H9 (cell line): Measurements from ENCODE around the gene DDX28. TPM values are rescaled to one million over a fixed set of nuclear protein-coding genes. Genes with fewer than 3 reads are reported as not detected.

Source experiments
- DNase-seq: peaks from one replicate; pipeline ENCODE4 v3.0.0-alpha.2; 2017
- H2AFZ ChIP-seq: one replicate; pipeline ENCODE4 v1.6.1; 2013; ENCODE audit warnings: mild to moderate bottlenecking, low read length, control low read depth, moderate library complexity
- H2AK5ac ChIP-seq: 2 replicates; pipeline ENCODE4 v1.6.1; 2013; ENCODE audit warnings: low read length, control low read depth, mixed read lengths; ENCODE audit not compliant: insufficient read length
- H2BK120ac ChIP-seq: one replicate; pipeline ENCODE4 v1.6.1; 2013; ENCODE audit warnings: low read depth, mild to moderate bottlenecking, low read length, control low read depth, inconsistent platforms; ENCODE audit not compliant: poor library complexity, severe bottlenecking
- H2BK12ac ChIP-seq: 2 replicates; pipeline ENCODE4 v1.6.1; 2013; ENCODE audit warnings: low read length, control low read depth, mixed read lengths, low read depth; ENCODE audit not compliant: insufficient read length
- H2BK15ac ChIP-seq: 2 replicates; pipeline ENCODE4 v1.6.1; 2013; ENCODE audit warnings: low read depth, low read length, control low read depth
- H2BK20ac ChIP-seq: one replicate; pipeline ENCODE4 v1.6.1; 2013; ENCODE audit warnings: low read depth, mild to moderate bottlenecking, low read length, control low read depth, inconsistent platforms; ENCODE audit not compliant: poor library complexity, severe bottlenecking
- H2BK5ac ChIP-seq: 2 replicates; pipeline ENCODE4 v1.6.1; 2013; ENCODE audit warnings: low read length, control low read depth, mixed read lengths; ENCODE audit not compliant: insufficient read length
- H3K14ac ChIP-seq: 2 replicates; pipeline ENCODE4 v1.6.1; 2013; ENCODE audit warnings: low read length, control low read depth; ENCODE audit not compliant: insufficient read depth
- H3K18ac ChIP-seq: 2 replicates; pipeline ENCODE4 v1.6.1; 2013; ENCODE audit warnings: low read depth, mild to moderate bottlenecking, mixed read lengths, low read length, control low read depth; ENCODE audit not compliant: insufficient read length
- H3K23ac ChIP-seq: 2 replicates; pipeline ENCODE4 v1.6.1; 2013; ENCODE audit warnings: low read length, control low read depth, mixed read lengths, low read depth; ENCODE audit not compliant: insufficient read length
- H3K23me2 ChIP-seq: 2 replicates; pipeline ENCODE4 v1.6.1; 2013; ENCODE audit warnings: low read depth, mild to moderate bottlenecking, mixed read lengths, low read length, control low read depth; ENCODE audit not compliant: insufficient read length, poor library complexity, severe bottlenecking
- H3K27ac ChIP-seq: 2 replicates; pipeline ENCODE4 v1.5.1; 2013; ENCODE audit warnings: low read length, control low read depth, mixed read lengths, low read depth; ENCODE audit not compliant: insufficient read length
- H3K27me3 ChIP-seq: 2 replicates; pipeline ENCODE4 v1.6.1; 2013; ENCODE audit warnings: low read length, control low read depth, inconsistent platforms; ENCODE audit not compliant: insufficient read depth
- H3K4ac ChIP-seq: 2 replicates; pipeline ENCODE4 v1.6.1; 2013; ENCODE audit warnings: low read depth, mild to moderate bottlenecking, control low read depth, inconsistent platforms, low read length, moderate library complexity
- H3K4me1 ChIP-seq: 2 replicates; pipeline ENCODE4 v1.6.1; 2013; ENCODE audit warnings: low read length, control low read depth, inconsistent platforms; ENCODE audit not compliant: insufficient read depth
- H3K4me2 ChIP-seq: 2 replicates; pipeline ENCODE4 v1.6.1; 2013; ENCODE audit warnings: low read length, control low read depth, mixed read lengths; ENCODE audit not compliant: insufficient read length, insufficient read depth
- H3K56ac ChIP-seq: 2 replicates; pipeline ENCODE4 v1.6.1; 2013; ENCODE audit warnings: low read depth, mild to moderate bottlenecking, mixed read lengths, low read length, control low read depth; ENCODE audit not compliant: insufficient read length
- H3K79me1 ChIP-seq: 2 replicates; pipeline ENCODE4 v1.6.1; 2013; ENCODE audit warnings: low read depth, mild to moderate bottlenecking, moderate library complexity, low read length, control low read depth, inconsistent platforms; ENCODE audit not compliant: insufficient read depth, poor library complexity, severe bottlenecking
- H3K79me2 ChIP-seq: 2 replicates; pipeline ENCODE4 v1.6.1; 2013; ENCODE audit warnings: low read length, control low read depth, inconsistent platforms; ENCODE audit not compliant: insufficient read depth
- H3K9ac ChIP-seq: 2 replicates; pipeline ENCODE4 v1.6.1; 2013; ENCODE audit warnings: low read length, control low read depth, mixed read lengths; ENCODE audit not compliant: insufficient read length; ENCODE audit errors: extremely low read depth
- H3K9me3 ChIP-seq: one replicate; pipeline ENCODE4 v1.6.1; 2013; ENCODE audit warnings: low read depth, low read length, inconsistent platforms; ENCODE audit not compliant: control insufficient read depth
- H3T11ph ChIP-seq: one replicate; pipeline ENCODE4 v1.6.1; 2013; ENCODE audit warnings: mild to moderate bottlenecking, low read length, control low read depth, inconsistent platforms
- H4K20me1 ChIP-seq: one replicate; pipeline ENCODE4 v1.6.1; 2013; ENCODE audit not compliant: control insufficient read depth, insufficient read length, insufficient read depth
- H4K5ac ChIP-seq: 2 replicates; pipeline ENCODE4 v1.6.1; 2013; ENCODE audit warnings: low read depth, mild to moderate bottlenecking, mixed read lengths, low read length, control low read depth; ENCODE audit not compliant: insufficient read length
- H4K8ac ChIP-seq: replicated peaks from 2 replicates; pipeline ENCODE4 v1.6.1; 2013; ENCODE audit warnings: low read length, control low read depth, mixed read lengths, low read depth; ENCODE audit not compliant: insufficient read length
- H4K91ac ChIP-seq: 2 replicates; pipeline ENCODE4 v1.6.1; 2013; ENCODE audit warnings: low read depth, mild to moderate bottlenecking, moderate library complexity, mixed read lengths, low read length, control low read depth; ENCODE audit not compliant: insufficient read length
- H3K27ac Mint-ChIP-seq, 3 experiments: 2 replicates in 2 of 3; 3 replicates in 1 of 3; pipeline ENCODE4 v1.8.0; 2020 to 2021; ENCODE audit warnings: mixed read lengths in 3 of 3, mild to moderate bottlenecking in 1 of 3, moderate library complexity in 1 of 3
- H3K27me3 Mint-ChIP-seq: 2 replicates; pipeline ENCODE4 v1.8.0; 2021; ENCODE audit warnings: low read depth, mild to moderate bottlenecking, moderate library complexity, mixed read lengths
- H3K36me3 Mint-ChIP-seq, 3 experiments: 2 replicates in 2 of 3; 3 replicates in 1 of 3; pipeline ENCODE4 v1.8.0; 2020 to 2021; ENCODE audit warnings: low read depth in 3 of 3, mixed read lengths in 3 of 3; ENCODE audit not compliant: insufficient read depth in 1 of 3
- H3K4me1 Mint-ChIP-seq, 2 experiments: 2 replicates each; pipeline ENCODE4 v1.8.0; 2020; ENCODE audit warnings: mixed read lengths in 2 of 2
- H3K4me3 Mint-ChIP-seq, 2 experiments: 2 replicates in 1 of 2; 3 replicates in 1 of 2; pipeline ENCODE4 v1.8.0; 2020 to 2021; ENCODE audit warnings: mild to moderate bottlenecking in 2 of 2, mixed read lengths in 2 of 2, moderate library complexity in 1 of 2
- H3K9me3 Mint-ChIP-seq, 2 experiments: 2 replicates in 1 of 2; 3 replicates in 1 of 2; pipeline ENCODE4 v1.8.0; 2020; ENCODE audit warnings: mild to moderate bottlenecking in 2 of 2, mixed read lengths in 2 of 2, moderate library complexity in 1 of 2
- WGBS: extraction: QIAGEN DNeasy Blood & Tissue Kit; methylation state at CpG from one replicate; pipeline ENCODE4 v1.1.7; 2013; ENCODE audit warnings: missing lambda C conversion rate, low lambda C conversion rate, mixed read lengths; ENCODE audit not compliant: insufficient read length; ENCODE audit errors: extremely low coverage; 5-methylcytosine and 5-hydroxymethylcytosine counted together
- total RNA-seq: library from RNA; stranded (reverse); gene quantifications from 2 replicates; pipeline ENCODE4 v1.2.1, GENCODE V29; 2021
- TF ChIP-seq, protein P1 (sequence below): fragments of 200-600 bp; sonication (generic); conservative IDR thresholded peaks from 3 replicates; pipeline ENCODE4 v1.8.0; 2021; ENCODE audit warnings: antibody characterized with exemption, mild to moderate bottlenecking

The DDX28 gene
- total RNA-seq, 1 experiment from 2014 or later, result 22.9 TPM

DNA sequence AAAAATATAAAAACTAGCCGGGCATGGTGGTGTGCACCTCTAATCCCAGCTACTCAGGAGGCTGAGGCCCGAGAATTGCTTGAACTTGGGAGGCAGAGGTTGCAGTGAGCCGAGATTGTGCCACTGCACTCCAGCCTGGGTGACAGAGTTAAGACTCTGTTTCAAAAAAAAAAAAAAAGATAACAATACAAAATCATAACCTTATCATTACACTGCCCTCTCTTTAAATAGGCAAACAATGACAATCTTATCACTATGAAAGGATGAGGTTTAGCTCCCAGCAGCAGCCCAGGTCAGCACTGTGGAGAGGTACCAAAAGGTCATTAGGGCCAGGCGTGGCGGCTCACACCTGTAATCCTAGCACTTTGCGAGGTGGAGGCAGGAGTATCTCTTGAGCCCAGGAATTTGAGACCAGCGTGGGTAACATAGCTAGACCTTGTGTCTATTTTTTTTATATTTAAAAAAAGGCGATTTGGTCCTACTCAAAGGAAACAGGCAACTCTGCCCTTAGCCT lies 3.8 kb downstream of the DDX28 start:
- TF ChIP-seq, protein P1, sequence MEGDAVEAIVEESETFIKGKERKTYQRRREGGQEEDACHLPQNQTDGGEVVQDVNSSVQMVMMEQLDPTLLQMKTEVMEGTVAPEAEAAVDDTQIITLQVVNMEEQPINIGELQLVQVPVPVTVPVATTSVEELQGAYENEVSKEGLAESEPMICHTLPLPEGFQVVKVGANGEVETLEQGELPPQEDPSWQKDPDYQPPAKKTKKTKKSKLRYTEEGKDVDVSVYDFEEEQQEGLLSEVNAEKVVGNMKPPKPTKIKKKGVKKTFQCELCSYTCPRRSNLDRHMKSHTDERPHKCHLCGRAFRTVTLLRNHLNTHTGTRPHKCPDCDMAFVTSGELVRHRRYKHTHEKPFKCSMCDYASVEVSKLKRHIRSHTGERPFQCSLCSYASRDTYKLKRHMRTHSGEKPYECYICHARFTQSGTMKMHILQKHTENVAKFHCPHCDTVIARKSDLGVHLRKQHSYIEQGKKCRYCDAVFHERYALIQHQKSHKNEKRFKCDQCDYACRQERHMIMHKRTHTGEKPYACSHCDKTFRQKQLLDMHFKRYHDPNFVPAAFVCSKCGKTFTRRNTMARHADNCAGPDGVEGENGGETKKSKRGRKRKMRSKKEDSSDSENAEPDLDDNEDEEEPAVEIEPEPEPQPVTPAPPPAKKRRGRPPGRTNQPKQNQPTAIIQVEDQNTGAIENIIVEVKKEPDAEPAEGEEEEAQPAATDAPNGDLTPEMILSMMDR, result no peak
- Histone ChIP-seq H3K4me1 (peaks cover 4% of the 10 kb centered on the region; the same call in 1 of the 2 replicates), H2AFZ (no peak overlapping the region), H3K27ac (no peak overlapping the region), H3K4me2 (no peak overlapping the region), H3K27me3 (no peaks in the 10 kb centered on the region), H4K5ac (no peak overlapping the region), H2BK15ac (no peak overlapping the region), H2AK5ac (no peak overlapping the region), H3K79me1 (peaks cover 4% of the 10 kb centered on the region), H3K23ac (no peak overlapping the region), H3K56ac (no peak overlapping the region), H2BK5ac (no peak overlapping the region), H3T11ph (no peak overlapping the region), H3K23me2 (peaks cover 5% of the 10 kb centered on the region), H3K79me2 (peaks cover 8% of the 10 kb centered on the region; the same call in 1 of the 2 replicates), H2BK12ac (no peak overlapping the region), H4K20me1 (no peaks in the 10 kb centered on the region), H2BK20ac (no peak overlapping the region), H2BK120ac (no peak overlapping the region), H3K14ac (no peak overlapping the region), H3K9ac (no peak overlapping the region), H3K4ac (no peak overlapping the region), H3K9me3 (no peaks in the 10 kb centered on the region), H3K18ac (no peak overlapping the region), H4K8ac (no peak overlapping the region), H4K91ac (no peak overlapping the region)
- no peak for DNase-seq
- Mint-ChIP-seq H3K4me1 (peaks cover 6 to 15% of the 10 kb centered on the region in 2 experiments), H3K36me3 (peaks cover 9 to 12% (median 10%) of the 10 kb centered on the region in 3 experiments), H3K9me3 (no peaks in the 10 kb centered on the region; a peak in 1 of 5 replicates), H3K4me3 (no peak overlapping the region), H3K27me3 (peaks cover 1% of the 10 kb centered on the region), H3K27ac (no peak overlapping the region)
- WGBS, result no CpG with 5 or more reads among the region's 8 CpGs
